NCI-H460 (cell line): ENCODE data around the gene SMCR8. TPM values are rescaled to one million over a fixed set of nuclear protein-coding genes. Genes with fewer than 3 reads are reported as not detected.
A peak's percentile ranks its signal among the peaks of the same experiment; 100 is the strongest.
"Not testable (repeated sequence)": the region's sequence is repeated elsewhere in the genome, so short reads cannot be mapped to it uniquely, and the experiment has no call there.

Experiments used
- DNase-seq: peaks from one replicate; pipeline ENCODE4 v3.0.0-alpha.2; 2016; ENCODE audit warnings: low read depth; ENCODE audit errors: extremely low read depth
- polyA plus RNA-seq: library from polyadenylated mRNA; depleted of rRNA; stranded (reverse); fragments of >200 nt; gene quantifications from 2 replicates; pipeline ENCODE4 v1.2.3, GENCODE V29; 2014; cell fraction: nucleus; rRNA removed
- total RNA-seq: library from RNA; depleted of rRNA; stranded (reverse); fragments of >200 nt; shearing (Covaris generic); gene quantifications from 2 replicates; pipeline ENCODE4 v1.2.3, GENCODE V29; 2014; rRNA removed

Gene SMCR8, protein sequence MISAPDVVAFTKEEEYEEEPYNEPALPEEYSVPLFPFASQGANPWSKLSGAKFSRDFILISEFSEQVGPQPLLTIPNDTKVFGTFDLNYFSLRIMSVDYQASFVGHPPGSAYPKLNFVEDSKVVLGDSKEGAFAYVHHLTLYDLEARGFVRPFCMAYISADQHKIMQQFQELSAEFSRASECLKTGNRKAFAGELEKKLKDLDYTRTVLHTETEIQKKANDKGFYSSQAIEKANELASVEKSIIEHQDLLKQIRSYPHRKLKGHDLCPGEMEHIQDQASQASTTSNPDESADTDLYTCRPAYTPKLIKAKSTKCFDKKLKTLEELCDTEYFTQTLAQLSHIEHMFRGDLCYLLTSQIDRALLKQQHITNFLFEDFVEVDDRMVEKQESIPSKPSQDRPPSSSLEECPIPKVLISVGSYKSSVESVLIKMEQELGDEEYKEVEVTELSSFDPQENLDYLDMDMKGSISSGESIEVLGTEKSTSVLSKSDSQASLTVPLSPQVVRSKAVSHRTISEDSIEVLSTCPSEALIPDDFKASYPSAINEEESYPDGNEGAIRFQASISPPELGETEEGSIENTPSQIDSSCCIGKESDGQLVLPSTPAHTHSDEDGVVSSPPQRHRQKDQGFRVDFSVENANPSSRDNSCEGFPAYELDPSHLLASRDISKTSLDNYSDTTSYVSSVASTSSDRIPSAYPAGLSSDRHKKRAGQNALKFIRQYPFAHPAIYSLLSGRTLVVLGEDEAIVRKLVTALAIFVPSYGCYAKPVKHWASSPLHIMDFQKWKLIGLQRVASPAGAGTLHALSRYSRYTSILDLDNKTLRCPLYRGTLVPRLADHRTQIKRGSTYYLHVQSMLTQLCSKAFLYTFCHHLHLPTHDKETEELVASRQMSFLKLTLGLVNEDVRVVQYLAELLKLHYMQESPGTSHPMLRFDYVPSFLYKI
- total RNA-seq, result 17.1 and 19.9 TPM in 2 replicates
- 13.0 and 15.3 TPM in 2 replicates for polyA plus RNA-seq

DNA sequence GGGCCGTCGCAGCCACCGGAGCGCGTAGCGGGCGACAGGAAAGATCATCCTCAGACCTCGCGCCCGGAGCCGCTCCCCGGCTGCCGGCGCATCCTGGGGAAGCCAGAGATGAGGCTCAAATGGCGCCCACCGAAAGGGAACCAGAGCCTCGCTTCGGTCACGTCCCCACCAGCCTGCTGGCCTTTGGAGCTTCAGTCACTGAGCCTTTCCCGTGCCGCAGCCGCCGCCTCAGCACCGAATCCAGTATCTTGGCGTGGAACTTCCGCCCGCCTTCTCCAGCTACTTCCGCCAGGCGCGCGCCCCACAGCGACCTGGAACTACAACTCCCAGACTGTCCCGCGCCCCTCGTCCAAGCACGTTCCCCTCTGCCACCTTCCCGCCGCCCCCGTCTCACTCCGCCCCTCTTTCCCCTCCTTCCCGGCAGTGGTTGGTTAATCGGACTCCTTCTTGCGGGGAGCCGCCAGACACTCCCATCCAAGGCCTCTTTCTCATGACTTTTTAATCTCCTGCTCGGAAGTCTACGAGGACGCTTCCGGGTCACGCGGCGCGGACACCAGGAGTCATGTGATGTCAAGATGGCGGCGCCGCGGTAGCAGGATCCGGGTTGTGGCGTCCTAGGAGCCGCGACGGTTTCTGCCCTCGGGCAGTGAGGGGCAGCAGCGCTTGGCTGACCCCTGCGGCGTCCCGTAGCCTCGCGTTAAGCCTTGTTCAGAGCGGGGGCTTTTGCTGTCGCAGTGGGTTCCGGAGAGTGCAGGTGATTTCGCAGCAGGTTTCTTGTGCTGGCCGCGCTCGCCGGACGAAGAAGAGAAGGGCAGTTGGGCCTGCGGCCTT lies at the start of gene SMCR8, which contains the start of gene TOP3A:
Gene SMCR8, plus strand, starts transcription at position 563 of the 831 bp plus-strand sequence. CDS start 497 bp downstream, outside the sequence.
Gene TOP3A, minus strand, starts transcription at position 264 of the 831 bp plus-strand sequence. Its CDS starts 216 bp downstream, at position 48.
- peak; percentile 97 for DNase-seq

GRCh38 chr17:18267366-18267765 lies 47.7 kb upstream of the SMCR8 start:
- no peak for DNase-seq

- DNase-seq, result no peak
Measured at GRCh38 chr17:18267927-18268711, 47.0 kb upstream of the SMCR8 start.

- no peak for DNase-seq
Measured at GRCh38 chr17:18270046-18270931, 44.8 kb upstream of the SMCR8 start.

DNA sequence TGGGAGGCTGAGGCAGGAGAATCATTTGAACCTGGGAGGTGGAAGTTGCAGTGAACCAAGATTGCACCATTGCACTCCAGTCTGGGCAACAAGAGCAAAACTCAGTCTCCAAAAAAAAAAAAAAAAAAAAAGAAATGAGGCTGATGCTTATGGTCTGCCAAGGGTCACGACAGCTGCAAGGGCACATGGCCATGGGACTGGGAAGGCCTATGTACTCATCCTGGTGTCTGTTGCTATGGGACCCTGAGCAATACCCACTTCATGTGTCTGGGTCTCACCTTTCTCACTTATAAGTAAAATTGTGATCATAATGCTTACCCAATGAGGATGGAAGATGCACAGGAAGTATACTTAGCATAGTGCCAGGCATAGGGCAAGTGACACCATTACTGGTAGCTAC lies 38.0 kb upstream of the SMCR8 start:
- no peak for DNase-seq

- DNase-seq, result no peak
Measured at GRCh38 chr17:18278867-18279266, 36.2 kb upstream of the SMCR8 start.

DNA sequence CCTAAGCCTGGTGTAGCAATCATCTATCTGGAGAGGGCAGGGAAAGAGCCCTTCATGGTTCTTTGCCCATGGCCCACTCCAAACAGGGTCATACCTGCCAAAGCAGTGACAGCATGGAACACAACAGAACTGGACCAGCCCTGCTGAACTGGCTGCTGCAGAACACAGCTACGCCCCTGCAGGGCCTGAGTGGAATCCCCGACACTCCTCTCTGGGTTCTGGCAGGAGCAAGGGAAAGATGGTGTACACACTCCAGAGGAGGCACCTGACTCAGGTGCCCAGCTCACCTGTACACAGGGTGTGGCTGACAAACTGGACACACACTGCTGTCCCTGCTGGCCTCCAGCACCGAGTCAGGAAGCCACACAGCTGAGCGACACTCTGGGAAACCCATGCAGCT lies 34.8 kb upstream of the SMCR8 start:
- DNase-seq, result no peak

DNA sequence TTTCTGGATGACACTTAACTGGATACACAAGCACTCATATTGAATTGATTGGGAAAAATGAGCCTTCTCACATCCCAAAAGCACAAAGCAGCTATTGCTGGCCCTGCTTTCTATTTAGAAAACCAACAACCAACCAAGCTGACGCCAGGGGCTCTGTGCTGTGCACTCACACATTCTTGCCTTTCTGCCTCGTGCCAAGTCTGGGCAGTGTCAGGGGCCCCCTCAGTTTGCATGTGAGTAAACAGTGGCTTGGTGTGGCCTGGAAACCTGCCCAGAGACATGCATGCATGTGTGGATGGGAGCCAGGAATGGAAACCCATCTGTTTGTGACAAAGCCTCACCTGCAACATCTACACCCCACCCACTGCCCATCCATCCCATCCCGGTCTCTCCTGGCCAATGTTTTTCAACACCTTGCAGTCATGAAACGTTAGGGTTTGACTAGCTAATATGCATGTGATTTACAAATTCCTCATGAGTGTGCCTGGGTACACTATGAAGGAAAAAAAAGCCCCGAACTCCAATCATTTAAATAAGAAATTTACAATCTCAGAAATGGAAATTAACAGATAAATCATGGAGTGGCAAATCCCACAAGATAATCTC lies 34.2 kb upstream of the SMCR8 start:
- no peak for DNase-seq

GRCh38 chr17:18281788-18282187 lies 33.3 kb upstream of the SMCR8 start:
- no peak for DNase-seq

GRCh38 chr17:18285296-18285695 lies 29.8 kb upstream of the SMCR8 start:
- no peak for DNase-seq

- no peak for DNase-seq
Measured at GRCh38 chr17:18291718-18292540, 23.2 kb upstream of the SMCR8 start.

GRCh38 chr17:18298061-18298460 lies 17.0 kb upstream of the SMCR8 start:
- not testable (repeated sequence) for DNase-seq

- DNase-seq, result no peak
Measured at GRCh38 chr17:18300725-18301480, 14.2 kb upstream of the SMCR8 start.

DNA sequence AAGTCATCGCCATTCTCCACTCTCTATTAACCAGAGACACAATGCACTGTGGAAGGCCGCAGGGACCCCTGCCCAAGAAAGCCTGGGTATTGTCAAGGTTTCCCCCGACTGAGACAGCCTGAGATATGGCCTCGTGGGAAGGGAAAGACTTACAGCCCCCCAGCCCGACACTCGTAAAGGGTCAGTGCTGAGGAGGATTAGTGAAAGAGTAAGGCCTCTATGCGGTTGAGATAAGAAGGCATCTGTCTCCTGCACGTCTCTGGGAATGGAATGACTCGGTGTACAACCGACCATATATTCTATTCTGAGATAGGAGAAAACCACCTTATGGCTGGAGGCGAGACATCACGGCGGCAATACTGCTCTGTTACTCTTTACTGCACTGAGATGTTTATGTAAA lies 11.9 kb upstream of the SMCR8 start:
- not testable (repeated sequence) for DNase-seq

DNA sequence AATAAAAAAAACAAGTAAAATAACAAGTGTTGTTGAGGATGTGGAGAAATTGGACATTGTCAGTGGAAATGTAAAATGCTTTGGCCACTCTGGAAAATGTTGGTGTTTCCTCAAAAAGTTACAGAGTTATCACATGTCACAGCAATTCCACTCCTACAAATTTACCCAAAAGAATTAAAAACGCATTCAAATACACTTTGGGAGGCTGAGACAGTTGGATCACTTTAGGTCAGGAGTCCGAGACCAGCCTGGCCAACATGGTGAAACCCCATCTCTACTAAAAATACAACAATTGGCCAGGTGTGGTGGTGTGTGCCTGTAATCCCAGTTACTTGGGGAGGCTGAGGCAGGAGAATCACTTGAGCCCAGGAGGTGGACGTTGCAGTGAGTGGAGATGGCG lies 5.9 kb upstream of the SMCR8 start:
- no peak for DNase-seq

GRCh38 chr17:18314059-18314730 lies 898 bp upstream of the SMCR8 start:
- no peak for DNase-seq
